Measurements from ENCODE around the gene CAPN14.

Gene CAPN14

DNA sequence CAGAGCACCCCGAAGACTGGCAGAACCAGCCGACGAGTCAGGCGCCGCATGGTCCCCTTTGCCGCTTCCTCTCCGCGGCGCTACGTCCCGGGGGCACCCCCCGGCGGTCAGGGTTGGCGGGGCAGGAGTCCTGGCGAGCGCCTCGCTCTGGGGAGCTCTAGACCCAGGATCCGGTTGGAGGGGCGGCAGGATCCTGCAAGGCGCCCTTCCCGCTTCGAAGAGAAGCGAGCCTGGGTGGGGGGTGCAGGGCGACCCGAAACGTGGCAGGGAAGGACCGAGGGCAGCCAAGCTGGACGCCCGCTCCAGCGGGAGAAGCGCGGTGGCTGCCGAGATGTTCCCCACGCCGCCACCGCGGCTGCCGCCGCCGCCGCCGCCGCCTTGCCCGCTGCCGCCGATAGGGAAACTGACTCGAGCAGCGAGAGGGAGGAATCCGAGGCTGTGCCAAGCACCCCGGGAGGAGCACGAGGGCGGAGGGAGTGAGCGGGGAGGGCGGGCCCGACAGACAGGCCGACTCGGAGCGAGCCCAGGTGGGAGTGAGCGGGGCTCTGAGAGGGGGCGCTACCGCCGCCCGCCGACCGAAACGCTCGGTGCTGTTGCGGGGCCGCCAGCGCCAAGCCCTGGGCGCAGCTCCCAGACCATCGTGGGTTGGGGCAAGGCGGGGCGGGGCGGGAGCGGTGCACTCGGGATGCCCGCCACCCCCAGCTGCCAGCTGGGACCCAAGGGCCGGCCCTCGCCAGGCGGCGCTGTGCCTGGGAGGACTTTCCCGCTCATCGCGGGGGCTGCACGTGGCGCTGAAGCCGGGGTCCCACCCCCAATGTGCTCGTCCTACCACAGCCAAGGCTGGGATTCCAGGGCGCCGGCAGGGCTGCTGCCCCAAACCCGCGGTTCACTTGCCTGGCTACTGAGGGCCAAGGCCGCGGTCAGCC is 79.0 kb downstream of the CAPN14 start, which contains the start of gene GALNT14:
TSS of gene GALNT14 (minus strand) at position 404 of the 926 bp plus-strand sequence. CDS start at position 50, 354 bp downstream.
- DNase-seq = peak; percentile 5

DNA sequence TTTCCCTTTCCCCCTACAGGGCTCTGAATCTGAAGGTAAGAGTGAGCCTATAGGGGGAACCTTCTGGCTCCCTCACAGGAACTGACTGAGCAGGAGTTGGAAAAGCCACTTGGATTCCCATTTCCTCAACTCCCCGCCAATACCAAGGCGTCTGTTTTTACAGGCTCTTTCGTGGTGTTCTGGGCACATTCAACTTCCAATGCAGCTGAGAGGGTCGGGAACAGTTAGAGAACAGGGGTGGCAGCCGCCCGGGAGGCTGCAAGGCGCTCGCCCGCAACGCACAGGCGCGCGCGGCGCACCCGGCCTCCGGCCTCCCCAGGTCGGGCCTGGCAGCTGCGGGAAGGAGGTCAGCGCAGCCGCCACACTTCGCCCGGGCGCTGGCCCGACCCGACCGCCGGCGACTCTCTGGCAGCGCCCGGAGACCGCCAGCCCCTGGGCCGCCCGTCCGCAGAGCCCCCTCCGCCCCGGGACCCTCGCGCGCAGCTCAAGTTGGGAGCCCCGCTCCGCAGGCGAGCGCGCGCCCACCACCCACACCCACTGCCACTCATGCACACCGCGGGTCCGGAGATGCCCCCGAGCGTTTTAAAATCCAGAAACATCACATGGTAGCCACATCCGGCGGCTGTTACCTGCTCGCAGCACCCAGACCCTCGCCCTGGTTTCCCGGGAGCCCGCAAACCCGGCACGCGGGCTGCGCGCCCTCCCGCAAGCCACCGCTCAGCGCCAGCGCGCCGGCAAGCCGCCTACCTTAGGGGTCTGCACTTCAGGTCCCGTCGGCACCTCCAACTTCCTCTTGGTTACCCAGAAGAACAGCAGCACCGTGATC is 79.9 kb downstream of the CAPN14 start:
- DNase-seq = no peak

DNA sequence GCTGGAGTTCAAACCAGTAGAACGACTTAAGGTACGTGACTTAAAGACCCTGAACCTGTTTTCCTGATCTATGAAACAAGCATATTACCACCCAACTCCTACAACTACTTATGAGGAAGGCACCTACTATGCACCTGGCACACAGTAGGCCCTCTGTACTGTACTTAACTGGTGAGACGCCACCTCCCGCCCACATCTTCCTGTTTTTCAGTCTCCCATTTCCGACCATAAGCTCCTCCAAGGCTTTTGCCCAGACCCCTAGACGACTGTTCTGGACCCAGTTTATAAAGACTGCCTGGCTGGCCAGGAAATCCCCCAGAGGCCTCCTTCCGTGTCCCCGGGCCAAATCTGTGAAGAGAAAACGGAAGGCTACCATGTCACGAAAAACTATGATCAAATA is 80.6 kb downstream of the CAPN14 start:
- DNase-seq = no peak

DNA sequence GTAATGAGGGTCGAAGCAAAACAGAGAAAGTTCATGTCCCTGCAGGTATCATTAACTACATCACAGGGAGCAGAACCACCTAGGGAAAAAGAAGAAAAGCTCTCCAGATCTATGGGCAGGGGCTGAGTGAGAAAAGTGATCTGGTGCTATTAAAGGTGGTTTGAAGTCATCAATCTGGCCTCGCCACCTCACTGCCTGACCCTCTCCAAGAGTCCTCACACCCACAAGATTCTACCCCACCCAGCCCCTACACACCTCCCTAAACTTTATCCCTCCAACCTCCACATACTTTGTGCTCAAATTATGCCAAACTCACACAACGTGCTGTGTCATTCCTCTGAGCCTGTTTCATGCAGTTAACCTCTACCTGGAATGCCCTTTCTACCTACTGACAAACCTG is 81.3 kb downstream of the CAPN14 start:
- DNase-seq = no peak

DNA sequence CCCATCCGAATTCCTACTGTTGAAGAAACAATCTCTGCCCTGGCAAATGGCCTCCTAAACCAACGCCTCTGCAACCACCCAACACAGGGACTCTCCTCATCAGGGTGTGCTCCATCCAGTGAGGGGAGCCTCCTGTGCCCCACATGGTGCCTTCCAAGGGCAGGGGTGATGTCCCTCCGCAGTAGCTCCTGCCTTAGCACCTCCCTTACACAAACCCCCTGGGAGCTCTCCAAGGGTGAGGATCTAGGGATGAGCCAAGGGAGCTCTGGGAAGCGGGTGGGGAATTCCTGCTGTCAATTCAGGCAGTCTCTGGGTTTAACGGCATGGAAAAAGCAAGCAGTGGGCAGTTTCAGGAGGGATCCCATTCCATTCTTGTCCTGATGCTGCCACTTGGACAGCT is 82.8 kb downstream of the CAPN14 start:
- DNase-seq = no peak

DNA sequence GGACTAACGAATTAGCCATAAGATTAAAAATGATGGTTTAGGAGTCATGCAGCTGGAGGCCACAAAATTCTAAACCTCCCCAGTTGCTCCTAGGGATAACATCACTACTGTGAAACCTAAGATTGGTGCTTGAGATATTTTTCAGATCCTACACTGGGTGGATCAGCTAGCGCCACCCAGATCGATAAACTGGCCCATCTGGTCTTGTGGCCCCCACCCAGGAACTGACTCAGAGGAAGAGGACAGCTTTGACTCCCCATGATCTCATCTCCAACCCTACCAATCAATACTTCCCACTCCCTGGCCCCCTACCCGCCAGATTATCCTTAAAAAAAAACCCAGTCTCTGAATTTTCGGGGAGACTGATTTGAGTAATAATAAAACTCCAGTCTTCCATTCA is 84.5 kb downstream of the CAPN14 start:
- DNase-seq = no peak

DNA sequence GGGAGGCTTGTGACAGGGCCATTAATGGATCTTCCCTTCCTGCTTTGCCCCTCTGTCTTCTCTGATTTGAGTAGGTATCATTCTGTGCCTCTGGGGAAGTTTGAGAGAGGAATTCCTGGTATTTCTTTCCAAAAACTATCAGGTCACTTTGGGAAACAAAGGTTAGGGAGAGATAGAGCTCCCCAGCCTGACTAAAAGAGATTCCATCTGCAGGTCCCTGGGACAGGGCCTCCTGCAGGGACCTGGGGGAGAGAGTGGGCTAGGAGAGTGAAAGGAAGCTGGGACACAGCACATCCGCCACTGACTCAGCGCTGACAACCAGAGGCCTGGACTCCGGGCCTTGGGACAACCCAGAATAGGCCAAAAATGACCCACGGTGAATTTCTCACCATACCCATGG is 85.4 kb downstream of the CAPN14 start:
- DNase-seq = no peak

DNA sequence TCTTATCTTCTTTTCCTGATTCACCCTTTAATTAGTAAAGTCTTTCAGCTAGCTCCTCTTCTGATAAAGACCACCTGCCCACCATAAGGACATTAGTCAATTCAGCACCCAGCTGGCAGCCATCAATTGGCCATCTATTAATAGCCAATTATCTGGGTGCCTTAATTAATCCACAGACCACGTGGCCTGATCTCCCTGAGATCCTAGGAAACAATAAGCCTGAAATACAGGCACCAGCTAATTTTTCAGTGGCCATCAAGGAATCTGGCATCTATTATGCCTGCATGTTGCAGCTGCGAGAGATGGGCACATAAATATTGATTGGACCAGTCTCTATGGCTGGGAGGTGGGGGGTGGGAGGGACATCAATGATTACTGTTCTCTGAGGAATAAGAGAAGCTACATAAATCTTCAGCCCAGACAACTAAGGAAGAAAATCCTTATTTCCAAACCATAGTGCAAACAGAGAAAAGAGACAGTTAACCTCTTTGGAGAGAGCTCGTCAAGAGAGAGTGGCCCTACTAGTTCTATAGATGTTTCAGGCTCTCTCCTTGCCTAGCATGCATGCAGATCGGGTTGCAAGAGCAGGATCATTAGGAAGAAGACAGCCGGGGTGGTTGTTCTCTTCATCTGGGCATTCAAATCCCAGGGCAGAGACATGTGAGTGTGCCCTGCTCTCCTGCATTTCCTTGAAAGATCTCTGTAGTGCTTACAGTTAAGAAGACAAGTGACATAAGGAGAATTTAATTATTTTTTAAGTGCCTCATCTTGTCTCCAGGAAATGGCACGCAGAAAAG is 87.7 kb downstream of the CAPN14 start:
- DNase-seq = no peak

DNA sequence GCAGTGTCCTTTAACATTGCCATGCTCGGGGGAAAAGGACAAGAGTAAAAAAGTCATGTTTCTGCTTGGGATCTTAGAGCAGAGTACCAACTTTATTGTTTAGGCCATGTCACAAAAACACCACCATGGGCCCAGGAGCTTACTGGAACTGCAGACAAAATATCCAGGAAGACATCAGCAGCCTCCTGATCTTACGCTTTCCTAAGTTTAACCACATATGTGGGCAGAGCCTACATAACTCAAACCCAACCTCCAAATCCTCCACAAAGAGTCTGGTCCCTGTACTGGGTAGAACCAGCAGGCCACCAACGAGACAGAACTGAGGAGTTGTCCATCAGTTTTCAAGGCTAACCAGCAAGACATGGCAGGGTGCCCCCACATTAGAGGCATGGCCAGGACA is 89.4 kb downstream of the CAPN14 start:
- no peak for DNase-seq

DNA sequence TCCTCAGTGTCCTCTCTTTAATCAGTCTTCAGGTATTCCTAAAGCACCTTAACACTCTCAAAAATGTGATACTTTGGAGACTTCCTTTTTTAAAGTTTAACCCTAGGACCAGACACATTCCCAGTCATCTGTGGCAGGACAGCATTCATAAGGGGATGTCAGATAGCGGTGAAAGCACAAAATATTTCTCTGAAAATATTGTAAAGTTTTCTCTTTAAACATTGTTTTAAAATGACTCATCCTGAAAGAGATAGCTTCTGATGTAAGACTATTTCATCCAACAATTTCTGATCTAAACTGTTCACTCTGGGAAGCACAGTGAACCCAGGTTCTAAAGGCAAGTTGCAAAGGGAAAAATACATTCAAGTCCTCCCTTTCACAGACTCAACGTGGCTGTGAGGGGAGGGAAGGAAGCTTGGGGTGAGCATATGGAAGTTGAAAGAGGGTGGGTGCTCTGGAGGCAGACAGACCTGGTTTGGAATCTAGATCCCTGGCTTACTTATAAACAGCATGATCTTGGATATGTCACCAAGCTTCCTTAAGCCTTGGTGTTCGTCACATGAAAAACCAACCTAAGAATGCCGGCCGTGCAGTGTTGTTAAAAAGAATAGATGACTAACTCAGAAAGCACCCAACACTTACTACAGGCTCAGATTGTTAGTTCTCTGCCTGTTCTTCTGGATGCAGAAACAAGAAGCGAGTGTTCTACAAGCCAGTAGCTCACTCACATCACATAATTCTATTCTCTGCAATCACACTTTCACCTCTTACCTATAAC is 91.2 kb downstream of the CAPN14 start:
- DNase-seq = no peak

DNA sequence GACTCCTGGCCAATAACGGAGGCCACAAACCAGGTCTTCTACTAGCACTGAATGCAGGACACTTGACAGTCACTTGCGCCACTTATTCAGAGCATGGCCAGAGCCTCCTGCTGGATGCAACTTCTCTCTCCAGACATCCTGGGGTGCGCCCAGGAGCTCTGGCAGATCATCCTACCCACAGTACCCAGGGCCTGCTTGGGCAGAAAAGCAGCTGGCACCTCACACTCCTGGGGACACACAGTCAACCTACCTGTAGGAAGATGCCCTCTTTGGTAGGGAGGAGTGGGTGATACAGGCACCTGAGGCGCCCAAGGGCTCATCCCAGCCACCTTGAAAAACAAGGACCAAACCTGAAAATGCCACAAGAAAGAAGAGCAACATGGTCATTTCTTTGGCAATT is 92.4 kb downstream of the CAPN14 start:
- DNase-seq = no peak
